Activated CD4-positive, alpha-beta memory T cell treated with anti-CD3 and anti-CD28 coated beads for 36 hours (primary cell): Measurements from ENCODE around the gene XIRP1. TPM values are rescaled to one million over a fixed set of nuclear protein-coding genes. Genes with fewer than 3 reads are reported as not detected.

Experiments
- CTCF ChIA-PET: fragments of 350-600 bp; sonication (Branson Sonifier 250); formaldehyde crosslinking; loops from one replicate; lab custom pipeline; 2021; ENCODE audit warnings: antibody characterized with exemption, inconsistent platforms; lab: Charles Lee
- POLR2A ChIA-PET: fragments of 350-600 bp; sonication (Branson Sonifier 250); formaldehyde crosslinking; loops from one replicate; lab custom pipeline; 2021; ENCODE audit warnings: antibody characterized with exemption; lab: Charles Lee
- DNase-seq: peaks from one replicate; pipeline ENCODE4 v3.0.0-alpha.2; 2020
- H3K27ac Mint-ChIP-seq: one replicate; pipeline ENCODE4 v1.8.0; 2021; ENCODE audit warnings: mixed read lengths
- H3K27me3 Mint-ChIP-seq: one replicate; pipeline ENCODE4 v1.8.0; 2021; ENCODE audit warnings: mixed read lengths
- H3K36me3 Mint-ChIP-seq: one replicate; pipeline ENCODE4 v1.8.0; 2021; ENCODE audit warnings: mixed read lengths
- H3K4me1 Mint-ChIP-seq: one replicate; pipeline ENCODE4 v1.8.0; 2021; ENCODE audit warnings: low read depth, mixed read lengths
- H3K4me3 Mint-ChIP-seq: one replicate; pipeline ENCODE4 v1.8.0; 2021; ENCODE audit warnings: mild to moderate bottlenecking, mixed read lengths
- H3K9me3 Mint-ChIP-seq: one replicate; pipeline ENCODE4 v1.8.0; 2021; ENCODE audit warnings: mixed read lengths
- intact Hi-C: fragments of 100-400 bp; cut with micrococcal nuclease; formaldehyde crosslinking; loops from one replicate; pipeline ENCODE4 v1.15.1; 2023
- total RNA-seq, 2 experiments: library from RNA; stranded (reverse); gene quantifications; one replicate each; pipeline ENCODE4 v1.2.3, GENCODE V29; 2021

Gene XIRP1
- total RNA-seq, 2 experiments from 2014 or later = 1.3 to 1.6 TPM

- intact Hi-C loops = loop anchor here (1.0 kb wide), 2 partner anchors 40 to 120 kb away; partner anchors contain the start of genes GORASP1 and TTC21A
- Mint-ChIP-seq H3K4me3 (peak overlapping the region; percentile 92), H3K36me3 (peaks cover 92% of the 10 kb centered on the region), H3K4me1 (peaks cover 69% of the 10 kb centered on the region), H3K27ac (peak overlapping the region; percentile 97), H3K9me3 (no peaks in the 10 kb centered on the region), H3K27me3 (no peaks in the 10 kb centered on the region)
- POLR2A ChIA-PET = interaction anchor here (0.5 to 1.8 kb wide), 5 partner anchors 8 to 44 kb away, joined by 3 to 6 read pairs (median 3); partner anchors contain the start of genes GORASP1 and TTC21A
- CTCF ChIA-PET = interaction anchor here (0.6 to 1.1 kb wide), 3 partner anchors 11 to 43 kb away, joined by 3 to 4 read pairs (median 3); no protein-coding TSS in a partner anchor
- DNase-seq = peak; percentile 90
These were observed 45.5 kb downstream of the XIRP1 start for GRCh38 chr3:39146611-39147591.

GRCh38 chr3:39146083-39146501 lies 46.3 kb downstream of the XIRP1 start:
- ChIA-PET POLR2A (interaction anchor here (1.8 kb wide), 1 partner anchor 38 kb away, joined by 6 read pairs; the partner anchor contains the start of genes GORASP1 and TTC21A), CTCF (interaction anchor here (1.1 to 1.3 kb wide), 2 partner anchors 12 to 146 kb away, joined by 3 to 6 read pairs; no protein-coding TSS in a partner anchor)
- Mint-ChIP-seq H3K4me3 (peak overlapping the region; percentile 8), H3K9me3 (no peaks in the 10 kb centered on the region), H3K27ac (peak overlapping the region; percentile 97), H3K4me1 (peaks cover 72% of the 10 kb centered on the region), H3K27me3 (no peaks in the 10 kb centered on the region), H3K36me3 (peaks cover 90% of the 10 kb centered on the region)
- DNase-seq = no peak
- intact Hi-C loops = no loop called here

GRCh38 chr3:39144748-39145380 lies 47.5 kb downstream of the XIRP1 start:
- H3K4me1 Mint-ChIP-seq = peaks cover 71% of the 10 kb centered on the region
- peaks cover 84% of the 10 kb centered on the region for H3K36me3 Mint-ChIP-seq
- ChIA-PET POLR2A (interaction anchor here (1.1 kb wide), 1 partner anchor 37 kb away, joined by 3 read pairs; the partner anchor contains the start of genes GORASP1 and TTC21A), CTCF (interaction anchor here (1.3 kb wide), 1 partner anchor 147 kb away, joined by 6 read pairs; no protein-coding TSS in a partner anchor)
- no peaks in the 10 kb centered on the region for H3K27me3 Mint-ChIP-seq
- H3K9me3 Mint-ChIP-seq = no peaks in the 10 kb centered on the region
- H3K4me3 Mint-ChIP-seq = no peak overlapping the region
- H3K27ac Mint-ChIP-seq = peak overlapping the region; percentile 47
- intact Hi-C loops = no loop called here
- no peak for DNase-seq

GRCh38 chr3:39144095-39144747 lies 48.2 kb downstream of the XIRP1 start:
- H3K36me3 Mint-ChIP-seq = peaks cover 77% of the 10 kb centered on the region
- H3K4me3 Mint-ChIP-seq = no peak overlapping the region
- peaks cover 71% of the 10 kb centered on the region for H3K4me1 Mint-ChIP-seq
- ChIA-PET POLR2A (interaction anchor here (1.1 kb wide), 1 partner anchor 36 kb away, joined by 3 read pairs; the partner anchor contains the start of genes GORASP1 and TTC21A), CTCF (interaction anchor here (2.7 kb wide), 1 partner anchor 144 kb away, joined by 7 read pairs; no protein-coding TSS in a partner anchor)
- peak overlapping the region; percentile 47 for H3K27ac Mint-ChIP-seq
- intact Hi-C loops = no loop called here
- DNase-seq = no peak
- no peaks in the 10 kb centered on the region for H3K27me3 Mint-ChIP-seq
- no peaks in the 10 kb centered on the region for H3K9me3 Mint-ChIP-seq

- CTCF ChIA-PET = interaction anchor here (1.4 to 2.7 kb wide), 3 partner anchors 145 to 235 kb away, joined by 3 to 7 read pairs (median 4); no protein-coding TSS in a partner anchor
- no peak overlapping the region for H3K27ac Mint-ChIP-seq
These were observed 49.1 kb downstream of the XIRP1 start for GRCh38 chr3:39143051-39143885.

GRCh38 chr3:39142067-39142466 lies 50.3 kb downstream of the XIRP1 start:
- no peak overlapping the region for H3K4me3 Mint-ChIP-seq
- no peaks in the 10 kb centered on the region for H3K9me3 Mint-ChIP-seq
- H3K36me3 Mint-ChIP-seq = peaks cover 59% of the 10 kb centered on the region
- no peak for DNase-seq
- peak overlapping the region; percentile 23 for H3K27ac Mint-ChIP-seq
- ChIA-PET POLR2A (no interaction called here), CTCF (interaction anchor here (1.6 to 2.7 kb wide), 2 partner anchors 146 to 236 kb away, joined by 3 to 7 read pairs; no protein-coding TSS in a partner anchor)
- H3K27me3 Mint-ChIP-seq = no peaks in the 10 kb centered on the region
- intact Hi-C loops = no loop called here
- H3K4me1 Mint-ChIP-seq = peaks cover 65% of the 10 kb centered on the region

More at GRCh38 chr3:39143051-39143885, 49.1 kb downstream of the XIRP1 start:
- Mint-ChIP-seq H3K4me3 (no peak overlapping the region), H3K36me3 (peaks cover 68% of the 10 kb centered on the region), H3K4me1 (peaks cover 71% of the 10 kb centered on the region), H3K27me3 (no peaks in the 10 kb centered on the region), H3K9me3 (no peaks in the 10 kb centered on the region)
- intact Hi-C loops = no loop called here
- no peak for DNase-seq
- POLR2A ChIA-PET = interaction anchor here (1.1 kb wide), 1 partner anchor 8 kb away, joined by 3 read pairs; no protein-coding TSS in a partner anchor

- peaks cover 58% of the 10 kb centered on the region for H3K4me1 Mint-ChIP-seq
- DNase-seq = no peak
- POLR2A ChIA-PET = interaction anchor here (1.4 kb wide), 1 partner anchor 14 kb away, joined by 3 read pairs; no protein-coding TSS in a partner anchor
- H3K9me3 Mint-ChIP-seq = no peaks in the 10 kb centered on the region
- H3K27ac Mint-ChIP-seq = no peak overlapping the region
- H3K36me3 Mint-ChIP-seq = peaks cover 53% of the 10 kb centered on the region
- H3K27me3 Mint-ChIP-seq = no peaks in the 10 kb centered on the region
- intact Hi-C loops = no loop called here
- H3K4me3 Mint-ChIP-seq = no peak overlapping the region
- CTCF ChIA-PET = interaction anchor here (2.7 kb wide), 1 partner anchor 147 kb away, joined by 7 read pairs; no protein-coding TSS in a partner anchor
These were observed 51.0 kb downstream of the XIRP1 start for GRCh38 chr3:39141171-39141995.

- ChIA-PET CTCF (no interaction called here), POLR2A (interaction anchor here (1.4 kb wide), 1 partner anchor 13 kb away, joined by 3 read pairs; no protein-coding TSS in a partner anchor)
- no peak for DNase-seq
- intact Hi-C loops = no loop called here
- Mint-ChIP-seq H3K36me3 (peaks cover 45% of the 10 kb centered on the region), H3K27me3 (no peaks in the 10 kb centered on the region), H3K4me3 (no peak overlapping the region), H3K4me1 (peaks cover 51% of the 10 kb centered on the region), H3K27ac (no peak overlapping the region), H3K9me3 (no peaks in the 10 kb centered on the region)
These were observed 51.9 kb downstream of the XIRP1 start for GRCh38 chr3:39140341-39140971.

GRCh38 chr3:39139442-39139841 lies 53.0 kb downstream of the XIRP1 start:
- Mint-ChIP-seq H3K27ac (no peak overlapping the region), H3K4me1 (peaks cover 48% of the 10 kb centered on the region), H3K36me3 (peaks cover 35% of the 10 kb centered on the region), H3K9me3 (no peaks in the 10 kb centered on the region), H3K27me3 (no peaks in the 10 kb centered on the region), H3K4me3 (no peak overlapping the region)
- DNase-seq = no peak
- ChIA-PET CTCF (interaction anchor here (1.4 kb wide), 1 partner anchor 153 kb away, joined by 3 read pairs; no protein-coding TSS in a partner anchor), POLR2A (interaction anchor here (0.9 kb wide), 1 partner anchor 9 kb away, joined by 3 read pairs; no protein-coding TSS in a partner anchor)
- intact Hi-C loops = no loop called here
